Measurements from ENCODE around the gene WSCD2.

DNA sequence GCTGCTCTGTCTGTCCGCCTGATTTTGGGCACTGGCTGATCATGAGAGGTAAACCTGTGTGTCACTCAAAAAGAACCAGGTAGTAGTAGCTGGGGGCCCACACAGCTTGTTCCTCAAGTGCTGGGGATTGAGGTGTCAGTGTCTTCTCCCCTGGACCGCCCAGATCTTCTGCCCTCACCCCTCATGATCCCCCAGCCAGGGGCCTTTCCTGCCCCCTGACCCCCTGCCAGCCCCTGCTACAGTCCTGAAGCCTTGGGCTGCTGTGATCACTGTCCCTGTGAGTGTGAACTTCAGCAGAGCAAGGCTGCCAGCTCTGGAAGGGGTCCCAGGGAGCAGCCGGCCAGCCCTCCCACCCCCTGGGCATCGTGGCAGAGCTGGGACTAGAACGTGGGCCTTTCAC lies 11.4 kb downstream of the WSCD2 start:
- TF ChIP-seq CTCF (conservative IDR thresholded peaks at IDR 0.05; ENCODE audit: low read length) (no peak), EZH2phosphoT487 (IDR thresholded peaks at IDR 0.05; ENCODE audit: borderline replicate concordance, low read depth, low read length) (no peak)
